K562 (cell line): Measurements from ENCODE around the gene SPECC1L. TPM values are rescaled to one million over a fixed set of nuclear protein-coding genes. Genes with fewer than 3 reads are reported as not detected.

ENCODE experiments used
- ATAC-seq: fragments of 200-7000 bp; cut with Tn5 transposase; 3 replicates; pipeline ENCODE4 v1.9.1; 2020; ENCODE audit warnings: moderate library complexity
- BruUV-seq: library from RNA; stranded (reverse); fragments of 400-500 nt; replicated peaks from 2 replicates; lab custom pipeline; 2021; lab: Mats Ljungman, UMichigan
- CTCF ChIA-PET: fragments of 300-600 bp; formaldehyde crosslinking; extraction: SDS; loops from one replicate; lab custom pipeline; 2021; ENCODE audit warnings: low intra/inter-chr PET ratio; lab: Yijun Ruan, JAX
- POLR2A ChIA-PET: fragments of 300-600, 350-650 bp; sonication (Branson Sonifier 250); formaldehyde crosslinking; extraction: SDS; loops from one replicate; lab custom pipeline; 2021; ENCODE audit warnings: antibody characterized with exemption, inconsistent platforms; lab: Yijun Ruan, JAX
- DNase-seq, 4 experiments: peaks; one replicate each; pipeline versions ENCODE4 v3.0.0 to v3.0.0-alpha.2; 2011 to 2018; ENCODE audit warnings: low spot score in 3 of 4, mixed read lengths in 3 of 4; ENCODE audit errors: extremely low read depth in 1 of 4
- FAIRE-seq: peaks from 2 replicates; lab custom pipeline; 2011; peaks lifted over from hg19 to GRCh38; lab: Jason Lieb, UNC
- H2AFZ ChIP-seq: 2 replicates; pipeline ENCODE4 v1.6.0; 2011; ENCODE audit warnings: low read depth, low read length, control low read depth, inconsistent platforms
- H3K27ac ChIP-seq: fragments of 200-600 bp; 3 replicates; pipeline ENCODE4 v1.8.0; 2011; ENCODE audit warnings: low read depth, mild to moderate bottlenecking, control low read depth, inconsistent platforms, low read length, moderate library complexity, mixed read lengths; ENCODE audit errors: extremely low read depth
- H3K27me3 ChIP-seq, 2 experiments: fragments of 300-600 bp in 1 of 2; 2 replicates in 1 of 2; 3 replicates in 1 of 2; pipeline versions ENCODE4 v1.6.0 to v1.8.0; 2011; ENCODE audit warnings: inconsistent platforms in 2 of 2, low read length in 2 of 2, mild to moderate bottlenecking in 1 of 2, mixed read lengths in 1 of 2, moderate library complexity in 1 of 2; ENCODE audit not compliant: control insufficient read depth in 2 of 2, insufficient read depth in 2 of 2
- H3K36me3 ChIP-seq: fragments of 300-600 bp; 3 replicates; pipeline ENCODE4 v1.8.0; 2011; ENCODE audit warnings: mild to moderate bottlenecking, low read length, inconsistent platforms; ENCODE audit not compliant: control insufficient read depth, insufficient read depth
- H3K4me1 ChIP-seq, 2 experiments: fragments of 200-600 bp in 1 of 2; replicated peaks in 1 of 2; 2 replicates in 1 of 2; 3 replicates in 1 of 2; pipeline versions ENCODE4 v1.5.1 to v1.8.0; 2011; ENCODE audit warnings: inconsistent platforms in 2 of 2, low read length in 2 of 2, mild to moderate bottlenecking in 1 of 2, mixed read lengths in 1 of 2, moderate library complexity in 1 of 2; ENCODE audit not compliant: control insufficient read depth in 2 of 2, insufficient read depth in 2 of 2
- H3K4me2 ChIP-seq: 2 replicates; pipeline ENCODE4 v1.6.1; 2011; ENCODE audit warnings: low read length, control low read depth, inconsistent platforms, mixed read lengths; ENCODE audit not compliant: insufficient read depth
- H3K4me3 ChIP-seq: fragments of 200-600 bp; sonication (generic), shearing (Covaris generic); 2 replicates; pipeline ENCODE4 v1.5.1; 2016; ENCODE audit warnings: control low read depth, inconsistent platforms
- H3K79me2 ChIP-seq: fragments of 200-600 bp; 3 replicates; pipeline ENCODE4 v1.8.0; 2011; ENCODE audit warnings: low read length, inconsistent platforms; ENCODE audit not compliant: control insufficient read depth, insufficient read depth
- H3K9ac ChIP-seq, 2 experiments: 2 replicates each; pipeline versions ENCODE4 v1.6.0 to v1.6.1; 2011; ENCODE audit warnings: low read depth in 2 of 2, low read length in 2 of 2, control low read depth in 1 of 2, inconsistent platforms in 1 of 2, mild to moderate bottlenecking in 1 of 2, mixed read lengths in 1 of 2; ENCODE audit not compliant: insufficient read depth in 1 of 2
- H3K9me1 ChIP-seq: one replicate; pipeline ENCODE4 v1.6.0; 2011; ENCODE audit warnings: inconsistent platforms, mild to moderate bottlenecking, low read length, moderate library complexity; ENCODE audit not compliant: control insufficient read depth, insufficient read depth
- H3K9me3 ChIP-seq: replicated peaks from 2 replicates; pipeline ENCODE4 v1.5.1; 2011; ENCODE audit warnings: low read depth, low read length, inconsistent platforms; ENCODE audit not compliant: control insufficient read depth, insufficient read depth
- H4K20me1 ChIP-seq: replicated peaks from 2 replicates; pipeline ENCODE4 v1.6.1; 2011; ENCODE audit warnings: low read length, inconsistent platforms, mixed read lengths; ENCODE audit not compliant: control insufficient read depth, insufficient read depth
- CREB3 ChIP-seq: fragments of 450-650 bp; conservative IDR thresholded peaks from 2 replicates; pipeline ENCODE4 v1.6.1; 2016; ENCODE audit warnings: missing genetic modification characterization, low read depth, mild to moderate bottlenecking, missing compliant biosample characterization, moderate library complexity
- DEAF1 ChIP-seq: fragments of 450-650 bp; formaldehyde crosslinking; IDR thresholded peaks from 2 replicates; pipeline ENCODE4 v1.4.0; 2020; ENCODE audit warnings: mild to moderate bottlenecking, moderate library complexity
- ETV5 ChIP-seq: sonication (generic); formaldehyde crosslinking; IDR thresholded peaks from 2 replicates; pipeline ENCODE4 v1.4.0; 2020; ENCODE audit warnings: low read depth, mild to moderate bottlenecking, missing genetic modification reagents
- FIP1L1 ChIP-seq: fragments of 200-400 bp; formaldehyde crosslinking; IDR thresholded peaks from 2 replicates; pipeline ENCODE4 v1.6.1; 2018; ENCODE audit warnings: mild to moderate bottlenecking, low read depth, low read length; ENCODE audit not compliant: poor library complexity, severe bottlenecking
- FOXO4 ChIP-seq: fragments of 450-650 bp; formaldehyde crosslinking; IDR thresholded peaks from 2 replicates; pipeline ENCODE4 v1.4.0; 2020; ENCODE audit warnings: mild to moderate bottlenecking, moderate library complexity
- KLF13 ChIP-seq: fragments of 450-650 bp; IDR thresholded peaks from 2 replicates; pipeline ENCODE4 v1.6.1; 2016; ENCODE audit warnings: missing genetic modification characterization, low read depth, mild to moderate bottlenecking, missing compliant biosample characterization, moderate library complexity, borderline replicate concordance
- L3MBTL2 ChIP-seq: fragments of 450-650 bp; IDR thresholded peaks from 2 replicates; pipeline ENCODE4 v1.6.1; 2016; ENCODE audit warnings: mild to moderate bottlenecking, moderate library complexity
- LEF1 ChIP-seq: fragments of 450-650 bp; IDR thresholded peaks from 2 replicates; pipeline ENCODE4 v1.6.1; 2016; ENCODE audit warnings: mild to moderate bottlenecking
- MYBL2 ChIP-seq, 2 experiments: fragments of 450-650 bp in 1 of 2; sonication (generic) in 1 of 2; formaldehyde crosslinking in 1 of 2; IDR thresholded peaks; 2 replicates each; pipeline versions ENCODE4 v1.6.1 to v1.8.1; 2017 to 2022; ENCODE audit warnings: borderline replicate concordance in 1 of 2, inconsistent platforms in 1 of 2, low read depth in 1 of 2, mild to moderate bottlenecking in 1 of 2, missing genetic modification reagents in 1 of 2, moderate library complexity in 1 of 2
- PML ChIP-seq: IDR thresholded peaks from 2 replicates; pipeline ENCODE4 v1.6.1; 2012; ENCODE audit warnings: low read length, inconsistent platforms
- POLR2G ChIP-seq: fragments of 200-400 bp; formaldehyde crosslinking; IDR thresholded peaks from 2 replicates; pipeline ENCODE4 v1.6.1; 2017; ENCODE audit warnings: low read depth, mild to moderate bottlenecking, antibody characterized with exemption, low read length, moderate library complexity
- RAD21 ChIP-seq, 2 experiments: fragments of 250-450 bp in 1 of 2; fragments of 450-650 bp in 1 of 2; sonication (Bioruptor Pico) in 1 of 2; formaldehyde crosslinking in 1 of 2; IDR thresholded peaks in 1 of 2; conservative IDR thresholded peaks in 1 of 2; 2 replicates each; pipeline versions ENCODE4 v1.4.0 to v1.8.0; 2020 to 2022; ENCODE audit warnings: mild to moderate bottlenecking in 2 of 2, moderate library complexity in 1 of 2
- TAF7 ChIP-seq: fragments of 450-650 bp; IDR thresholded peaks from 2 replicates; pipeline ENCODE4 v1.6.1; 2016; ENCODE audit warnings: missing genetic modification characterization, missing compliant biosample characterization
- TCF15 ChIP-seq: fragments of 250-450 bp; sonication (Bioruptor Pico); IDR thresholded peaks from 2 replicates; pipeline ENCODE4 v1.8.0; 2022; ENCODE audit warnings: moderate library complexity, mild to moderate bottlenecking, inconsistent platforms
- TCF3 ChIP-seq: sonication (generic); formaldehyde crosslinking; IDR thresholded peaks from 2 replicates; pipeline ENCODE4 v1.4.0; 2020; ENCODE audit warnings: mild to moderate bottlenecking, missing genetic modification reagents
- ZFP36 ChIP-seq: fragments of 150-350 bp; IDR thresholded peaks from 2 replicates; pipeline ENCODE4 v1.6.1; 2018; ENCODE audit warnings: low read length, low read depth; ENCODE audit not compliant: partially characterized antibody
- ZNF347 ChIP-seq: fragments of 450-650 bp; formaldehyde crosslinking; IDR thresholded peaks from 2 replicates; pipeline ENCODE4 v1.4.0; 2020; ENCODE audit warnings: low read depth, mild to moderate bottlenecking, moderate library complexity
- ZNF507 ChIP-seq: conservative IDR thresholded peaks from 2 replicates; pipeline ENCODE4 v1.6.1; 2017; ENCODE audit warnings: missing genetic modification characterization, missing compliant biosample characterization
- ZNF583 ChIP-seq: fragments of 250-450 bp; sonication (Bioruptor Pico); IDR thresholded peaks from 2 replicates; pipeline ENCODE4 v1.4.0; 2020
- WGBS: fragments of 100-300 bp; shearing (Covaris generic); methylation state at CpG from one replicate; pipeline ENCODE4 v1.1.6; 2016; ENCODE audit warnings: low coverage, mixed read lengths; ENCODE audit not compliant: insufficient coverage; ENCODE audit errors: missing lambda C conversion rate; 5-methylcytosine and 5-hydroxymethylcytosine counted together
- in situ Hi-C: fragments of 300-500 bp; cut with MboI; formaldehyde crosslinking; loops from 4 replicates; pipeline ENCODE4 v1.15.0; 2018; ENCODE audit warnings: inconsistent platforms, mixed read lengths
- intact Hi-C: fragments of 100-400 bp; cut with micrococcal nuclease; formaldehyde crosslinking; loops from 2 replicates; pipeline ENCODE4 v1.14.2; 2022
- polyA plus RNA-seq, 8 experiments: library from polyadenylated mRNA; depleted of rRNA in 4 of 8; stranded (reverse) in 5 of 8; unstranded in 3 of 8; fragments of >200 nt; fragmentation: Nextera tagmentation in 2 of 8; fragmentation: Illumina TruSeq in 1 of 8; extraction: Ambion mirVana in 2 of 8; extraction: Trizol in 1 of 8; gene quantifications; 2 replicates each; pipeline versions ENCODE4 v1.2.1 to v1.2.3, GENCODE V29; 2011 to 2014; ENCODE audit warnings: inconsistent platforms in 1 of 8, missing spikeins in 1 of 8
- total RNA-seq, 7 experiments: library from RNA; depleted of rRNA in 6 of 7; stranded (reverse); fragments of >200 nt in 6 of 7; fragmentation: Illumina TruSeq in 2 of 7; extraction: Trizol in 2 of 7; gene quantifications; 2 replicates each; pipeline versions ENCODE4 v1.2.1 to v1.2.3, GENCODE V29; 2011 to 2021; ENCODE audit warnings: low replicate concordance in 1 of 7

The SPECC1L gene
- total and polyA plus RNA-seq, 9 of the 15 experiments (the other 6 are each of a cell fraction or from before 2014, with no cell fraction given) = 1.4 to 27.9 (median 14.5) TPM

GRCh38 chr22:24326266-24326665 is 55.6 kb downstream of the SPECC1L start:
- Histone ChIP-seq H3K4me1 (no peaks in the 10 kb centered on the region; a peak in 1 of 5 replicates), H3K9ac (no peak overlapping the region), H3K9me3 (no peaks in the 10 kb centered on the region; the same call in 1 of the 2 replicates), H3K4me3 (no peak overlapping the region), H3K4me2 (no peak overlapping the region), H3K79me2 (no peaks in the 10 kb centered on the region), H3K27me3 (no peaks in the 10 kb centered on the region), H3K36me3 (peaks cover 72% of the 10 kb centered on the region; the same call in 2 of the 3 replicates), H4K20me1 (no peaks in the 10 kb centered on the region), H3K9me1 (no peaks in the 10 kb centered on the region), H2AFZ (no peak overlapping the region), H3K27ac (no peak overlapping the region)
- FAIRE-seq (no peak), ATAC-seq (no peak), DNase-seq (no peak)
- POLR2A ChIA-PET = no interaction called here
- WGBS = 70% methylated on average over 4 of the region's 4 CpGs
- TF ChIP-seq TAF7 (tag) (no peak), TCF15 (CRISPR knock-in tag) (no peak), CREB3 (tag) (no peak), LEF1 (no peak), ZNF347 (CRISPR knock-in tag) (no peak), TCF3 (no peak), ZNF507 (tag) (no peak), L3MBTL2 (no peak), PML (no peak), RAD21 (CRISPR knock-in tag; conservative IDR thresholded peaks at IDR 0.05 in 1 of 2, IDR thresholded peaks at IDR 0.05 in 1 of 2) (no peak), ZFP36 (no peak), MYBL2 (IDR thresholded peaks at IDR 0.05; ENCODE audit: low read depth) (no peak), MYBL2 (CRISPR knock-in tag; IDR thresholded peaks at IDR 0.05; ENCODE audit: borderline replicate concordance) (no peak), POLR2G (no peak), FOXO4 (CRISPR knock-in tag) (no peak), FIP1L1 (no peak), KLF13 (tag) (no peak), DEAF1 (CRISPR knock-in tag) (no peak), ETV5 (CRISPR knock-in tag) (no peak), ZNF583 (CRISPR knock-in tag) (no peak)
- CTCF ChIA-PET = no interaction called here
- intact Hi-C loops = loop anchor here (10.0 kb wide), 2 partner anchors 69 to 199 kb away; no protein-coding TSS in a partner anchor
- no TSS peak for BruUV-seq
- in situ Hi-C loops = no loop called here
